NT2/D1 (cell line): Measurements from ENCODE around the gene NHLRC2.

ENCODE experiments used
- DNase-seq: peaks from one replicate; pipeline ENCODE4 v3.0.0-alpha.2; 2011; ENCODE audit warnings: low read depth, low spot score
- H3K27me3 ChIP-seq: 2 replicates; pipeline ENCODE4 v1.6.0; 2011; ENCODE audit warnings: mild to moderate bottlenecking; ENCODE audit not compliant: insufficient read length, insufficient read depth
- H3K36me3 ChIP-seq: 2 replicates; pipeline ENCODE4 v1.6.1; 2011; ENCODE audit warnings: mild to moderate bottlenecking, low read length, mixed read lengths; ENCODE audit not compliant: insufficient read depth, insufficient read length
- H3K4me1 ChIP-seq: 2 replicates; pipeline ENCODE4 v1.5.1; 2011; ENCODE audit not compliant: insufficient read depth, insufficient read length
- H3K4me3 ChIP-seq: 2 replicates; pipeline ENCODE4 v1.5.1; 2011; ENCODE audit warnings: low read depth; ENCODE audit not compliant: insufficient read length
- H3K9ac ChIP-seq: 2 replicates; pipeline ENCODE4 v1.6.0; 2011; ENCODE audit warnings: low read depth; ENCODE audit not compliant: insufficient read length
- H3K9me3 ChIP-seq: 2 replicates; pipeline ENCODE4 v1.5.1; 2011; ENCODE audit warnings: mild to moderate bottlenecking, low read length; ENCODE audit not compliant: insufficient read depth
- SUZ12 ChIP-seq: IDR thresholded peaks from 2 replicates; pipeline ENCODE4 v1.6.1; 2011; ENCODE audit not compliant: insufficient read length, insufficient read depth; ENCODE audit errors: extremely low read depth
- YY1 ChIP-seq: IDR thresholded peaks from 2 replicates; pipeline ENCODE4 v1.6.1; 2011; ENCODE audit not compliant: insufficient read length, insufficient read depth
- ZNF274 ChIP-seq: IDR thresholded peaks from 2 replicates; pipeline ENCODE4 v1.6.1; 2011; ENCODE audit warnings: mild to moderate bottlenecking, low read depth, low read length

NHLRC2 gene

GRCh38 chr10:113879691-113880090 lies 25.2 kb downstream of the NHLRC2 start:
- Histone ChIP-seq H3K9ac (no peak overlapping the region), H3K36me3 (peaks cover 16% of the 10 kb centered on the region), H3K4me3 (no peak overlapping the region), H3K4me1 (no peaks in the 10 kb centered on the region), H3K9me3 (no peaks in the 10 kb centered on the region), H3K27me3 (no peaks in the 10 kb centered on the region)
- TF ChIP-seq ZNF274 (no peak), SUZ12 (no peak), YY1 (no peak)
- DNase-seq: no peak

- Histone ChIP-seq H3K27me3 (no peaks in the 10 kb centered on the region), H3K4me3 (no peak overlapping the region), H3K9me3 (no peaks in the 10 kb centered on the region), H3K36me3 (peaks cover 16% of the 10 kb centered on the region), H3K9ac (no peak overlapping the region), H3K4me1 (no peaks in the 10 kb centered on the region)
- DNase-seq: no peak
- TF ChIP-seq YY1: no peak
- TF ChIP-seq ZNF274: no peak
- TF ChIP-seq SUZ12: no peak
Observed at GRCh38 chr10:113880236-113880635, 25.8 kb downstream of the NHLRC2 start.

GRCh38 chr10:113882240-113882639 lies 27.8 kb downstream of the NHLRC2 start:
- no peaks in the 10 kb centered on the region for H3K4me1 ChIP-seq
- H3K9me3 ChIP-seq: no peaks in the 10 kb centered on the region
- no peak for DNase-seq
- H3K4me3 ChIP-seq: no peak overlapping the region
- H3K9ac ChIP-seq: no peak overlapping the region
- no peak for TF ChIP-seq SUZ12
- peaks cover 16% of the 10 kb centered on the region for H3K36me3 ChIP-seq
- no peaks in the 10 kb centered on the region for H3K27me3 ChIP-seq

- no peaks in the 10 kb centered on the region for H3K27me3 ChIP-seq
- peaks cover 2% of the 10 kb centered on the region for H3K36me3 ChIP-seq
- TF ChIP-seq SUZ12 (no peak), YY1 (no peak)
- H3K9ac ChIP-seq: no peak overlapping the region
- H3K4me1 ChIP-seq: no peaks in the 10 kb centered on the region
- no peak for DNase-seq
- H3K9me3 ChIP-seq: no peaks in the 10 kb centered on the region
- no peak overlapping the region for H3K4me3 ChIP-seq
Observed at GRCh38 chr10:113889911-113890310, 35.5 kb downstream of the NHLRC2 start.

- H3K27me3 ChIP-seq: no peaks in the 10 kb centered on the region
Observed at GRCh38 chr10:113890769-113891168, 36.3 kb downstream of the NHLRC2 start.

GRCh38 chr10:113891476-113891875 lies 37.0 kb downstream of the NHLRC2 start:
- no peaks in the 10 kb centered on the region for H3K4me1 ChIP-seq
- no peaks in the 10 kb centered on the region for H3K9me3 ChIP-seq
- DNase-seq: no peak
- no peak for TF ChIP-seq YY1
- TF ChIP-seq ZNF274: no peak
- TF ChIP-seq SUZ12: no peak
- no peak overlapping the region for H3K9ac ChIP-seq
- H3K27me3 ChIP-seq: no peaks in the 10 kb centered on the region
- no peak overlapping the region for H3K4me3 ChIP-seq
- peaks cover 2% of the 10 kb centered on the region for H3K36me3 ChIP-seq

More at GRCh38 chr10:113890769-113891168, 36.3 kb downstream of the NHLRC2 start:
- DNase-seq: no peak
- H3K4me1 ChIP-seq: no peaks in the 10 kb centered on the region
- no peaks in the 10 kb centered on the region for H3K9me3 ChIP-seq
- H3K4me3 ChIP-seq: no peak overlapping the region
- TF ChIP-seq YY1 (no peak), SUZ12 (no peak), ZNF274 (no peak)
- H3K9ac ChIP-seq: no peak overlapping the region
- H3K36me3 ChIP-seq: peaks cover 2% of the 10 kb centered on the region

- Histone ChIP-seq H3K9me3 (no peaks in the 10 kb centered on the region), H3K4me3 (no peak overlapping the region), H3K27me3 (no peaks in the 10 kb centered on the region), H3K36me3 (peaks cover 4% of the 10 kb centered on the region), H3K4me1 (no peaks in the 10 kb centered on the region), H3K9ac (no peak overlapping the region)
- TF ChIP-seq SUZ12 (no peak), YY1 (no peak), ZNF274 (no peak)
- DNase-seq: no peak
Observed at GRCh38 chr10:113893570-113893969, 39.1 kb downstream of the NHLRC2 start.

- H3K27me3 ChIP-seq: no peaks in the 10 kb centered on the region
- TF ChIP-seq ZNF274 (no peak), SUZ12 (no peak), YY1 (no peak)
- no peak overlapping the region for H3K9ac ChIP-seq
- H3K4me1 ChIP-seq: no peaks in the 10 kb centered on the region
- H3K4me3 ChIP-seq: no peak overlapping the region
- peaks cover 4% of the 10 kb centered on the region for H3K36me3 ChIP-seq
- H3K9me3 ChIP-seq: no peaks in the 10 kb centered on the region
- DNase-seq: no peak
Observed at GRCh38 chr10:113894581-113894980, 40.1 kb downstream of the NHLRC2 start.
